ENCODE results near the gene METTL22.
A peak's percentile ranks its signal among the peaks of the same experiment; 100 is the strongest.

METTL22 gene

DNA sequence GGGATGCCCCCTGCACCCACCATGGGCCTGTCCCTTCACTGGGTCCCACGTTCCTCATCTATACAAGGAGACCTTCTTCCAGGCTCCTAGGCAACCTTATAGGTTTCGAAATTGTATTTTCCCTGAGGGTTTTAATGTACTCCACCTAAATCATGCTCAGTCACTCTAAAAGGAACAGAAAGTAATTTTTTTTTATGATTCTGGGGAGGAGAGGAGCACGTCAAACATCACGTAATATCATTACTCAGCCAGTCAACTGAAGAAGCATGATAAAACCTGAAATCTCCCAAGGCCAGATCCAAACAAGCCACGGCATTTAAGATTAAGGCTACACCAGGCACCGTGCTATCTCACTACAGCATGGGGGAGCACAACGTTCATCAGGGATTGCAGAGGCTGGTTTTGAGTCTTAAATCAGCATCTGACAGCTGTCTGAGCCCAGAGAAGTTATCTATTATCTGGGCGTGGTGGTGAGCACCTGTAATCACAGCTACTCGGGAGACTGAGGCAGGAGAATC is 27.3 kb upstream of the METTL22 start:
- no peak for DNase-seq

DNA sequence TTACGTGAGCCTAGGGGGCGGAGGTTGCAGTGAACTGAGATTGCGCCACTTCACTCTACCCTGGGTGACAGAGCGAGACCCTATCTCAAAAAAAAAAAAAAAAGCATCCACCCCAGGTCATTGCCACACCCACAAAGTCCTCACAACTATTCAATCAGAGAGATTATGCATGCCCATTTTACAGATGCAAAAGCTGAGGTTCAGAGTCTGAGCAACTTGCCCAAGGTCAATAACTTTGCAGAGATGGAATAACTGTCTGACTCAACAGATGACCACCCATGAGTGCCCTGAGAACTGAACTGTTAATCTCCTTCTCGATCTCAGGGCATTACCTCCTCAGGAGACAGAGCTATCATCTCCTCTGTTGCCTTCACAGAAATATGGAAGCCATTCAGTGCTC is 25.7 kb upstream of the METTL22 start:
- no peak for DNase-seq

DNA sequence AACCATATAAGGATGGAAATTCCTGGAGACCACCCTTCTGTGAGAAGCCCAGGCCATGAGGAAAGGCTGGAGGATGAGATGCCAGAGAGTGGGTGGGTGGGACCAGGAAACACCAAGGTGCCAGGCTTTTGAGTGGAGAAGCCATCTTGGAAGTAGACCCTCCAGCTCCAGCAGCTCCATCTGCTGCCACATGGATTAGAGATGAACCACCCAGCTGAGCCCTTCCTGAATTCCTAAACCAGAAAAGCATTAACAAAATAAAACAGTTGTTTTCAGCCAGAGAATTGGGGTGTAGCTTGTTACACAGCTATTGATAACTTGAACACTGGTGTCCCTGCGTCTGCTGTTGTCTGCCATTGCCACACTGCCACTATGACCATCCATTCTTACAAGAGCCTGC is 24.9 kb upstream of the METTL22 start:
- DNase-seq = no peak

DNA sequence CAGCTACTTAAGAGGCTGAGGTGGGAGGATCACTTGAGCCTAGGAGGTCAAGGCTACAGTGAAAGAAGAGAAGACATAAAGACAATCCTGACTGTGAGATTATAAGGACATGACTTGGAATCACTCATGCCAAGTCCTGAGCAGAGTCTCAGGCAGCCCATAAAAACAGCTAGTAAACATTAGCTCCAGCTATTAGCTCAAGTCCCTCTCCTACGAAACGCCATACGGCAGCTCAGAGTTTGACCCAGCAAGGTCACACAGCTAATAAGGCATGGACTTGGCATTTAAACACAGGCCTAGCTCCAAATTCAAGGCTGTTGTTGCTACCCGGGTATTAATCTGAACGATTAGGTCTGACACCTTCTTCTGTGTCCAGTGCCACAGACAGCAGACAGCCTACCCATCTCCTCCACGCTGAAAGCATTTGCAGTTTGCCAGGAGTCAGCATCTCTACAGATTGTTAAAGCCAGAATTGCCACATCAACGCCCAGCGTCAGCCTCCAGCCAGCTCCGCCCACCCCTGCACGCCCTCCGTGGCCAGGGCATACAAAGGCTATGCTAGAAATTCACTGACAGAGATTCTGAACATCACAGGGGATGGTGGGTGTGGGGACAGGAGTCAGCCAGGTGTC is 21.2 kb upstream of the METTL22 start:
- DNase-seq = no peak

DNA sequence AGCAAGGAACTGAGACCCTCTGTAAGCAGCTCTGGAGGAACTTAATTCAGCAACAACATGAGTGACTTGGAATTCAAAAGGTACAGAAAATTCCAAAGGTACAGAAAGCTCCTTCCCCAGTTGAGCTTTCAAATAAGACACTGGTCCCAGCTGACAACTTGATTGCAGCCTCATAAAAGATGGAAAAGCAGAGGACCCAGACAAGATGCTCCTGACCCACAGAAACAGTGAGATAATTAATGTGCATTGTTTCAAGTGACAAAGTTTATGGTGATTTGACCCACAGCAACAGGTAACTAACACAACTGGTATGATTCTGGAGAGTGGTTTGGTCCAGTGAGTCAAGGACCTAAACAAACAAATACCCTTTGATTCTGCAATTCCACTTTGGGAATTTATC is 15.9 kb upstream of the METTL22 start:
- DNase-seq = no peak

DNA sequence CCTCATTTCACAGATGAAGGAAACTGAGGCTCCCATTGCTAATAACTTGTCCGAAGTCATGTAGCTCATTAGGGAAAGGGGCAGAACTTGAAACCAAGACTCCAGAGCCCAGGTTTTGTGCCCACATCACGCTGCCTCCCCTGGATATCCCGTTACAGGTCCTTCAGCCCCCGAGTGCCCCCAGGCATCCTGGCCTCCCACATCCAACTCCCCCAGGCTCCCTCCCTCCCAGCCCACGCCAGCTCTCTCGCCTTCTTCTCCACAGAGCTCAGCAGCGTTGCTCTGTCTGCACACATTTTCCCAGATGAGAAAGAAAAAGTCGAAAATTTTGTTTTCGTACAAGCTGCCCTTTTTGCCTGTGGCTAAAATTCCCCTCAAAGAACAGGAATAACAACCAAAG is 14.3 kb upstream of the METTL22 start:
- DNase-seq = no peak

DNA sequence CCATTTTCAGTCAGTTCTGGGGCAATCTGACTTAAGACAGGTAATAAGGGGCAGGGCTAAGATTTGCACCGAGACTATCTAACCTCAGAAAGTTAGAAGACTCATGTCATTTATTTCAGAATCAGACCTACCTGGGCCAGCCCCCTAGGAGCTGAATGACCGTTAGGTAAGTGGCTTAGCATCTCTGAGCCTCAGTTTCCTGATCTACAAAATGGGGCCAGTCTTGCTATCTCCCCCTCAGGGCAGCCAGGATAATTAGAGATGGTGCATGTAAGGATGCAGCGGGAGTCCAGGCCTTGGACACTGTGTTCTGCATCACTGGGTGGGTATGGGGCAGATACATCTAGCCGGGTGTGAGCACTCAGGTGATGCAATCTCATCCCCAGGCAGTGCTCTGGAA is 10.4 kb upstream of the METTL22 start:
- no peak for DNase-seq

DNA sequence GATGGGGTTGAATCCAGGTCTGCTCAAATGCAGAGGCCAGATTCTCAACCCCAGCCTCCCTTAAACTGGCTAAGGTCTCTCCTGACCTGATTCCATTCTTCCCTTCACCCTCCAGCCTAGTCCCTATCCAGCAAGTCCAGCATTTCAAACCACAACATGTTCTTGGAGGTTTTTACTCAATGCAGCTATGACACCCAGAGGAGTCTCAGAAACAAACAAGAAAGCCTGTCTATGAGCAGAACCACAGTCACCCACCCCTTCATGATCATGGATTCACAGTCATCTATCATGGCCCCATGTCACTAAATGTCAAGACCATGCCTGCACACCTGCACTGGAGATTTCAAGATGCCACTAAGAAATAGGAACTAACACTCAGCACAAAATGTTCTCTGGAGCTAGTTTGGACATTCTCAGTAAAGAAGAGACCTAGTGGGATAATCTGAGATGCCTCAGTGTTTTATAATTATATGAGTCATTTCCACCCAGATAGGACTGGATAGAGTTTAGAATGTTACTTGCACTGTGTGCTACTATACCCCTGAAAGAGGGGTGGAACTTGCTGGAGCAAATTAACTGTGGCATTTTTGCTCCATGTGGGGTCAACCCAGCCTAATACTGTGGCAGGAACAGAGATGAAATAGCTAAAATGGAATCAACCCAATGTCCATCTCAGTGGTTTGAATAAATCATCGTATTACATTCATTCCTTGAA is 9.5 kb upstream of the METTL22 start:
- DNase-seq = no peak

DNA sequence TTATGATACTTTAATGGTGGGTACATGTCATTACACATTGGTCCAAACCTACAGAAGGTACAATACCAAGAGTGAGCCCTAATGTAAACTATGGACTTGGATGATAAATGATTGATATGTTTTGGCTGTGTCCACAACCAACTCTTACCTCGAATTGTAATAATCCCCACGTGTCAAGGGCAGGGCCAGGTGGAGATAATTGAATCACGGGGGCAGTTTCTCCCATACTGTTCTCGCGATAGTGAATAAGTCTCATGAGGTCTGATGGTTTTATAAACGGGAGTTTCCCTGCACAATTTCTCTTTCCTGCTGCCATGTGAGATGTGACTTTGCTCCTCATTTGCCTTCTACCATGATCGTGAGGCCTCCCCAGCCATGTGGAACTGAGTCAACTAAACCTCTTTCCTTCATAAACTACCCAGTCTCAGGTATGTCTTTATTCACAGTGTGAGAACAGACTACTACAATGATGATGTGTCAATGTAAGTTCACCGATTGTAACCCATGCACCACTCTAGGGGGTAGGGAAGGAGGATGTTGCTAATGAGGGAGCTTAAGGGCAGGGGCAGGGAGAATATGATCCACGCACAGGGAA is 7.0 kb upstream of the METTL22 start:
- no peak for DNase-seq

DNA sequence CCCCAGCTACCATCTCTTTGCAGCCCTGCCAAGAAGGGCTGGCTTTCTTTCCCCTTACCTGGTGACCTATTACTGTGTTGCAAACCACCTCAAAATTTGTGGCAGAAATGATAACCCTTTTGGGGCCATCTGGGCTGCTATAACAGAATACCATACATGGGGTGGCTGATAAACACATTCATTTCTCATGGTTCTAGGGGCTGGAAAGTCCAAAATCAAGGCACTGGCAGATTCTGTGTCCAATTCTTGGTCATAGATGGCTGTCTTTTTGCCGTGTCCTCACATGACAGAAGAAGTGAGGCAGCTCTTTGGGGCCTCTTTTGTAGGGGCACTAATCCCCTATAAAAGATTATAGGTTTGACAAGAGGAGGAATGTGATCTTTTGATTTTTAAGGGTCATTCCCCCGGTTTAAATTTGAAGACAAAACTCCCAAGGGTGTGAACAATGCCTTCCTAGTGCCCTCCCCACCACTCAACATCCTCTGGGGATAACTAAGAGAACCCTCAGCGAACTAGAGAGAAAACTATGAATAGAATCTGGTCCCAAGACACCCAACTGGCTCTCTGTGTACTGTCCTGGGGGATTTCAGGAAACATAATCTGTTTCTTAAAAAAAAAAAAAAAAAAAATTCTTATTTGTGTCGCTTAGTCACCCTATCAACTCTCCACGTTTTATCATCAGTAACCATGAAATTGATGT is 1.7 kb upstream of the METTL22 start:
- DNase-seq = no peak

DNA sequence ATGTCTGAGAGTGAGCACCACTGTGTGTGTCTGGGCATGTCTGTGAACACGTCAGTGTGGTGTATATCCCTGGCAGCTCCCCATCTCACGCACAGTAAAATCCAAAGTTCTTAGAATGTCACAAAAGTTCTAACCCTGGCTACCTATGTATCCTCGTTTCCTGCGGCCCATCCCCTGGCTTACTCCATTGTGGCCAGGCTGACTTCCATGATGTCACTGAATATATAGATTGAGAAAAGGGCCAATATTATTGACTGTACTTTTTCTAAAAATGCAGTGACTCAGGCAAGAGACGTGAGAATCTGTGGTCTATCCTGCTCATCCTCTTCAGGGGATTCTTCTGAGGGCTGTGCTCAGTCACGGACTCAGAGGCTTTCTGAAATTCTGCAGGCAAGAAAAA is 963 bp upstream of the METTL22 start:
- no peak for DNase-seq

DNA sequence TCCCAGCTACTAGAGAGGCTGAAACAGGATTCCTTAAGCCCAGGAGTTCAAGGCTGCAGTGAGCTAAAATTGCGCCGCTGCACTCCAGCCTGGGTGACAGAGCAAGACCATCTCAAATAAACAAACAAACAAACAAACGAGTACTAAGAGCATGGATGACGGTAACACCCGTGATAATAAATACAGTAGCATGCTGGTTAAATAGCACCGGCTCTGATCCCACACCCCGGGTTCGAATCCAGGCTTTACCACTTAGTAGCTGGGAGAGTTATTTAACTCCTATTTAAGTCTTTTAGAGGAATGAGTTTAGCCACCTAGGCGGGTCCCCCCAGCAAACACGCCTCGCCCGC is 301 bp upstream of the METTL22 start:
- DNase-seq = no peak

DNA sequence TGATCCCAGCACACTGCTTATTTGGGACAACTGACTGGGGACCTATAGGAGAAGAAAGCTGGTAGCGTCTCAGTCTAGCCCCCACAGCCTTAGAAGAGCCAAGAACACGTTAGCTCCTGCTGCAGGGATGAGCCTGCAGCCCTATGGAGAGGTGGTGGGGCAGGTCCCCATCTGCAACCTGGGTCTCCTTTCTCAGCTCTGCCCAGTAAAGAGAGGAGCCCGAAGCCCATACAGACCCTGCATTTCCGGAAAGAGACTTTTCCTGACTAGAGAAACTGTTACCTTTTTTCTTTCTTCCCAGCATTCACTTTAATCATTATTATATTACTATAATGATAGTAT is 788 bp downstream of the METTL22 start:
- peak; percentile 37 for DNase-seq

DNA sequence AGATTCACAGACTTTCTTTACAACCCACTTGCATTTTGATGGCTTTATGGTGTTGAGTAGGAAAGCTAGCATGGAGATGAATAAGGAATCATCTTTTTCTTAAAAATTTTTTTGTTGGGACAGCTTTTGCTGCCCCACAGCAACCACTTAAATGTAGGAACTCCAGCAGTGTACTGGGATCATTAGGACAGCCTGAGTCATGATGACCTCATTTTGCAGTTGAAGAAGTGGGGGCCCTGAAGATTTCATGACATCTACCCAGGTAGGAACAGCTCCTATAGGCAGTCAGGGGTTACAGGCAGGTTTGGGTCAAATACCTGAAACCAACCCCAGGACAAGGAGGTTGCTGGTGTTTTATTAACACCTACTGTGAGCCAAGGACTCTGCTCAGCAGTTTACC is 2.1 kb downstream of the METTL22 start:
- DNase-seq = no peak

DNA sequence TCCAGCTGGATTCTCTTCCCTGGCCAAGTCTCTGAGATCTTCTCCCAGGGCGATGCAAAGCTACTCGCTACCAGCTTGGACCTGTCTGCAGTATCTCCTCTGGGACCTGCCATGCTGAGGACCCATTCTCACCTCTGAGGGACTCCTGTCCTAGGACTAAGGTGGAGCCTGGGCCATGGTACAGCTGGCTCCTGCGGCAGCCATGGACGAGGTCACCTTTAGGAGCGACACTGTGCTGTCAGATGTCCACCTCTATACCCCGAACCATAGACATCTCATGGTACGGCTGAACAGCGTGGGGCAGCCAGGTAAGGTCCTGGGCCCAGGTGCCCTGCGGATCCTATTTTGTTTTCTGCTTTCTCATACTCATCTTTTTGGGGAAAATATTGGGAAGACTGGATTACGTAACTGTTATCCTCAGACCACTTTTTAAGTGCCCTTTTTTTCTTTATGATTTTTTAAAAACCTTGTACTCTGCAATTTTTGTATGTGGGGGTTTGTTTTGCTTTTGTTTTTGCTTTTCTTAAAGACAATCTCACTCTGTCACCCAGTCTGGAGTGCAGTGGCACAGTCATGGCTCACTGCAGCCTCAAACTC is 4.1 kb downstream of the METTL22 start:
- DNase-seq = no peak

DNA sequence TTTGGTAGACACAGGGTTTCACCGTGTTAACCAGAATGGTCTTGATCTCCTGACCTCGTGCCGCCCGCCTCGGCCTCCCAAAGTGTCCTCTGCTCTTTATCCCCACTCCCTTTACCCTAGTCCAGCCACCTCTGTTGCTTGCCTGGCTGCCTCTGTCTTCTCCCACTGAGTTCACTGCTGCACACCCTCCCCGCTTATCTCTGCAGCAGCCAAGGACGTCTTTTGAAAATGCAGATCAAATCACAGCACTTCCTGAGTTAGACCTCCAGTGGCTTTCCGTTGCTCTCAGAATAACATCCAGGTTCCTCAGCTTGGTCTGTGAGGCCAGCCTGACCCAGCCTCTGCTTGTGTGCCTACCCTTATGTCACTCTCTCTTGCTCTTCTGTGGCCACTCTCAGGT is 5.4 kb downstream of the METTL22 start:
- DNase-seq = no peak

DNA sequence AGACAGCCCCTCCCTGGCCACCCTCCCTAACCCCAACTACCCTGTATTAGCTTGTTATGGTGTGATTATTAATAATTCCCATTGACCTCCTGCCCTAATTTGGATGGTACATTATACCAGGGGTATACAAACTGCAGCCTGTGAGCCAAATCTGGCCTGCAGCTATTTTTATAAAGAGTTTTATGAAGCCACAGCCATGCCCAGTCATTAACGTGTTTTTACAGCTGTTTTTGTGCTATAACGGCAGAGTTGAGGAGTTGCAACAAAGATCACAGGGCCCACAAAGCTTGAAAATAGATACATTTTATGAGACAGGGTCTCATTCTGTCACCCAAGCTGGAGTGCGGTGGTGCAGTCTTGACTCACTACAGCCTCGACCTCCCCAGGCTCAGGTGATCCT is 6.0 kb downstream of the METTL22 start:
- no peak for DNase-seq

DNA sequence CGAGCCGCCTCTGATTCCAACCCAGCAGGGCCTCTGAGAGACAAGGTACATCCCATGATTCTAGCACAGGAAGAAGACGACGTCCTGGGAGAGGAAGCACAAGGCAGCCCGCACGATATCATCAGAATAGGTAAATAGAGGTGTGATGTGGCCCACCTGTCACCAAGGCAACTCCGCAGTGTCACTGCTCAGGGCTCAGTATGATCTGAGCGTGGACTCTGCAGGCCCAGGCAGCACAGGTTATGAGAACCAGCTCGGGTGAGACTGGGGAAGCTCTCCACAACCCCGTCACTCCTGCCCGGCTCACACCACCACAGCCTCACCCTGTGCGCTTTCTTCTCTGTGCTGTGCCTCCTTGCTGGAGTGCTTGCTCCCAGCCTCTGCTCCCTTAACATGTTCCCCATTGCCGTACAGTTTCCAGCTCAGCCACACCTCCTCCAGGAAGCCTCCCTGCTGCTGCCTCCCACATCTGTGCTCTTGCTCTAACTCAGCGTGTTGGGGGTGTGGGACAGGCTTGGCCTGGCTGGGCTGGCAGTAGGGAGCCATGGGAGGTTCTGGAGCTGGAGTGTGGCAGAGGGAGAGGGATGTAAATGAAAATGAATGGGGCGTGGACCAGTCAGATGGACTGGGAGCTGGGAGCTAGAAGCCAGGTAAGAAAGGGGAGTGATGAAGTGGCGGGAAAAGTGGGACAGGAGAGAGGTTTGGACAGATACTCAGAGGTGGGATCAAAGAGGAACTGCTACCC is 7.7 kb downstream of the METTL22 start:
- no peak for DNase-seq

DNA sequence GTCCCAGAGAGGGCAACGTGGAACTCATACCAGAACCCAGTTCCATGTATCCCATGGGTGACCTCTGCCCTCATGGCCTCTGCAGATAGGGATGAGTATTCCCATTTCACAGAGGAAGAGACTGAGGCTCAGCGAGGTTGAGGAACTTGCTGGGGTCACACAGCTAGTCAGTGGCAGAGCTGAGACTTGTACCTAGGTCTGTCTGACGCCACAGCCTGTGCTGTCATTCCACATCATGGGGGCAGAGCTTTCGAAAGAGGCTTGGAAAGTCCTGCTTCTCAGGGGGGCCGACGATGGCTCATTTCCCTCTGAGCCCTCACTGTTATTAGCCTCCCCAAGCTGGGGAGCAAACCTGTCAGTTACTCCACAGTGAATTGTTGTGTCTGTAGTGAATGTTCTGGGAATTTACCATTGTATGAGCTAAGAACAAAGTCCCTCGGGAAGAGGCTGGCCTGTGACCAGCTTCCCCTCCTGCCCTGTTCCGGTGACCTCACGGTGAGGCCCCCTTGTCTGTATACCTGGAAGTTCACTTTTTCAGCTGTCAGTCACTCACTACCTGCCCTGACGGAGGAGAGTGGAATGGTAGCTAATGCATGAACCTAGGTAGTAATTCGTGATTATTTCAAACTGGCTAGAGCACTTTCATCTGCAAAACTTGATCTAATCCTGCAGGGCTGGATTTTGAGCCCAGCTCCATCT is 8.9 kb downstream of the METTL22 start:
- no peak for DNase-seq

DNA sequence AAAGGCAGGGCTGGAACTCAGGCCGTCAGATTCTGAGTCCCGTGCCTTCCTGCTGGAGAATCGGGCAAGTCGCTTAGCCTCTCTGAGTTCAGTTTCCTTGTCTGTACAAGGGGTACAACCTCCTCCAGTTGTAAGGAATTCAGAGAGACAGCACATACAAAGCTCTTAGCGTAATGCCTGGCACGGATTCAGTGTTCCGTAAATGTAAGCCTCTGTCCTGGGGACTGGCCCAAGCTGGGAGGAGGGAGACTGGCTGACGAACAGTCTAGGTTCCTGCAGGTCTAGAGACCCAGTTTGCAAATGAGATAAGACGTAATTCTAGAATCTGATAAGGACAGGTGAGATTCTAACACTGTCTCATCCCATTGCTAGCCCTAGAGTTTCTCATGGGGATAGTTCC is 9.9 kb downstream of the METTL22 start:
- no peak for DNase-seq

DNA sequence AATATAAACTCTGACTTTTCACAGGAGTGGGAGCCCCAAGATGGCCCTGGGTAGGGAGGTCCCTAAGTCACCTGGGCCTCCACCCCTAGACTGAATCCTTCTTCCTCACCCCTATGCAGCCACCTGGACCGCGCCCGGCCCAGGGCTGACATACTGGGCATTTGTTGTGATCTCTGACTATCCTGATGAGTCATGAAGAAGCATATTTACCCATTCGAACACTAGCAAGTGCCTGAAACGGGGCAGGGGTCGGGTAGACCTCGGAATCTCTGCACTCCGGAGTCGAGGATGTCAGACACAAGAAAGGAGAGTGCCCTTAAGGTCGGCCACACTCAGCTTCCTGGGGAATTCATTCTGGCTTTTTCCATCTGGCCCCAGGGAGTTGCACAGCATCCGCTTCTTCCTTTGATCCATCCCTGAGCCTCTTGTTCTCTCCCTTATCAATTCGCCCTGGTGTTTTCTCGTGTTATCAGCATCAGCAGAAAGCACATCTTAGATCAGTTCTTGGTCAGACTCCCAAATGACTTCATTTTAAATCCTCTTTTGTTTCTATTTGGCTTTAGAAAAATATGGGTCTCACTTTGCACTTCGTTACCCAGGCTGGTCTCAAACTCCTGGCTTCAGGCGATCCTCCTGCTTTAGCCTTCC is 10.4 kb downstream of the METTL22 start:
- DNase-seq = no peak
